Brain microvascular endothelial cell (primary cell): ENCODE data around the gene GOLGA6L1.
"Not testable (repeated sequence)": the region's sequence is repeated elsewhere in the genome, so short reads cannot be mapped to it uniquely, and the experiment has no call there.

ENCODE experiments used
- DNase-seq: peaks from one replicate; pipeline ENCODE4 v3.0.0-alpha.2; 2020
- H3K27ac ChIP-seq: fragments of 250-450 bp; sonication (Bioruptor Pico); 2 replicates; pipeline ENCODE4 v1.5.1; 2020; ENCODE audit warnings: mild to moderate bottlenecking, moderate library complexity
- H3K27me3 ChIP-seq: fragments of 250-450 bp; sonication (Bioruptor Pico); replicated peaks from 2 replicates; pipeline ENCODE4 v1.5.1; 2020; ENCODE audit warnings: mild to moderate bottlenecking
- H3K36me3 ChIP-seq: fragments of 250-450 bp; sonication (Bioruptor Pico); replicated peaks from 2 replicates; pipeline ENCODE4 v1.5.1; 2020; ENCODE audit warnings: mild to moderate bottlenecking
- H3K4me3 ChIP-seq: 2 replicates; pipeline ENCODE4 v1.5.1; 2011; ENCODE audit warnings: low read depth, mild to moderate bottlenecking, control low read depth, low read length, moderate library complexity
- in situ Hi-C: cut with HindIII; loops from 2 replicates; pipeline ENCODE4 v1.10.0; 2017; ENCODE audit warnings: low sequenced_read_pairs, low pct_ligation_motif_present
- TF ChIP-seq, protein P1 (sequence below): IDR thresholded peaks from 2 replicates; pipeline ENCODE4 v1.5.1; 2011; ENCODE audit warnings: low read depth, mild to moderate bottlenecking, moderate library complexity, low read length, control low read depth, inconsistent platforms; ENCODE audit errors: missing control alignments

GOLGA6L1 gene, protein sequence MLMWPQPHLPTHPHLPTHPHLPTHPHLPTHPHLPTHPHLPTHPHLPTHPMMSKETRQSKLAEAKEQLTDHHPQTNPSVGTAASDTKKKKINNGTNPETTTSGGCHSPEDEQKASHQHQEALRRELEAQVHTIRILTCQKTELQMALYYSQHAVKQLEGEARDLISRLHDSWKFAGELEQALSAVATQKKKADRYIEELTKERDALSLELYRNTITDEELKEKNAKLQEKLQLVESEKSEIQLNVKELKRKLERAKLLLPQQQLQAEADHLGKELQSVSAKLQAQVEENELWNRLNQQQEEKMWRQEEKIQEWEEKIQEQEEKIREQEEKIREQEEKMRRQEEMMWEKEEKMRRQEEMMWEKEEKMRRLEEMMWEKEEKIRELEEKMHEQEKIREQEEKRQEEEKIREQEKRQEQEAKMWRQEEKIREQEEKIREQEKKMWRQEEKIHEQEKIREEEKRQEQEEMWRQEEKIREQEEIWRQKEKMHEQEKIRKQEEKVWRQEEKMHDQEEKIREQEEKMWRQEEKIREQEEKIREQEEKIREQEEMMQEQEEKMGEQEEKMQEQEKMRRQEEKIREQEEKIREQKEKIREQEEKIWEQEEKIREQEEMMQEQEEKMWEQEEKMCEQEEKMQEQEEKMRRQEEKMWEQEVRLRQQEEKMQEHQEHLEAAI

DNA sequence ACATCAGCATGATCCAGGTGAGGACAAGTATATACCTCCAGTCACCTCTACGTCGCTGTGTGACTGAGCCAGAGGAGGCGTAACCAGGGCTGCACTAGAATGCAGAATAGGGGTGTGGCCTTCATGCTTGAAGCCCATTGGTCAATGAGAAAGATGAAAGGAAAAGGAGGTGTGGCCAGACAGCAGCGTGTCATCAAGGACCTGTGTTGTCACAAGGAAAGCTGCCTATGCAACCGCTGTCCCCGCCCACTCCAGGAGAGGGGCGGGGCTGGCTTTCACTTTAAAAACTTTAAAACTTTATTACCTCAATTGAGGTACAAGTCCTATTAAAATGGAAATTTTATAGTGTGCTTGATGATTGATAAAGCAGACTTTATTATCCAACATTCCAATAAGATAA is at the start of gene GOLGA6L1:
GOLGA6L1 (minus strand) TSS at position 101 of the 400 bp plus-strand sequence; CDS start at position 10, 91 bp downstream.
- DNase-seq, H3K36me3 ChIP-seq, in situ Hi-C loops, H3K4me3 ChIP-seq, H3K27me3 ChIP-seq, H3K27ac ChIP-seq: not testable (repeated sequence)

DNA sequence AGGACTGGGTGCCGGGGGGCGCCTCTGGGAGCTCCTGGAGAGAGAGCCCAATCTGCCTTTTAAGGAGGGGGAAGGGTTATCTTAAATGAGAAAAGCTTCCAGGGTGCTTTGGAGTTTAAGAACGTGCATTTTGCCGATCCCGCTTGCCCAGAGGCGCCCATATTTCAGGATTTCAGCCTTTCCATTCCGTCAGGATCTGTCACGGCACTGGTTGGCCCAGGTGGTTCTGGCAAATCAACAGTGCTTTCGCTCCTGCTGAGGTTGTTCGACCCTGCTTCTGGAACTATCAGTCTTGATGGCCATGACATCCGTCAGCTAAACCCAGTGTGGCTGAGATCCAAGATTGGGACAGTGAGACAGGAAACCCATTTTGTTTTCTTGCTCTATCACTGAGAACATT is 44.6 kb upstream of the GOLGA6L1 start:
- H3K27ac ChIP-seq, H3K27me3 ChIP-seq, in situ Hi-C loops, H3K4me3 ChIP-seq, H3K36me3 ChIP-seq, DNase-seq: not testable (repeated sequence)

DNA sequence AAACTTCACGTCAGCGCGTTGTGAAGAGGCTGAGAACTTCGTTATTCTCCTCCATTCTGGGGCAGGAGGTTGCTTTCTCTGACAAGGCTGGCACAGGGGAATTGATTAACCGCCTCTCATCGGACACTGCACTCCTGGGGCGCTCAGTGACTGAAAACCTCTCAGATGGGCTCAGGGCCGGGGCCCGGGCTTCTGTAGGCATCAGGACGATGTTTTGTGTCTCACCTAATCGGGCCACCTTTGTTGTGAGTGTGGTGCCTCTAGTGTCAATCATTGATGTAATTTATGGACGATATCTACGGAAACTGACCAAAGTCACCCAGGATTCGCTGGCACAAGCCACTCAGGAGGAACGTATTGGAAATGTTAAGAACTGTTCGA is 43.9 kb upstream of the GOLGA6L1 start:
- H3K36me3 ChIP-seq, H3K27ac ChIP-seq, H3K27me3 ChIP-seq, in situ Hi-C loops, H3K4me3 ChIP-seq, DNase-seq: not testable (repeated sequence)

DNA sequence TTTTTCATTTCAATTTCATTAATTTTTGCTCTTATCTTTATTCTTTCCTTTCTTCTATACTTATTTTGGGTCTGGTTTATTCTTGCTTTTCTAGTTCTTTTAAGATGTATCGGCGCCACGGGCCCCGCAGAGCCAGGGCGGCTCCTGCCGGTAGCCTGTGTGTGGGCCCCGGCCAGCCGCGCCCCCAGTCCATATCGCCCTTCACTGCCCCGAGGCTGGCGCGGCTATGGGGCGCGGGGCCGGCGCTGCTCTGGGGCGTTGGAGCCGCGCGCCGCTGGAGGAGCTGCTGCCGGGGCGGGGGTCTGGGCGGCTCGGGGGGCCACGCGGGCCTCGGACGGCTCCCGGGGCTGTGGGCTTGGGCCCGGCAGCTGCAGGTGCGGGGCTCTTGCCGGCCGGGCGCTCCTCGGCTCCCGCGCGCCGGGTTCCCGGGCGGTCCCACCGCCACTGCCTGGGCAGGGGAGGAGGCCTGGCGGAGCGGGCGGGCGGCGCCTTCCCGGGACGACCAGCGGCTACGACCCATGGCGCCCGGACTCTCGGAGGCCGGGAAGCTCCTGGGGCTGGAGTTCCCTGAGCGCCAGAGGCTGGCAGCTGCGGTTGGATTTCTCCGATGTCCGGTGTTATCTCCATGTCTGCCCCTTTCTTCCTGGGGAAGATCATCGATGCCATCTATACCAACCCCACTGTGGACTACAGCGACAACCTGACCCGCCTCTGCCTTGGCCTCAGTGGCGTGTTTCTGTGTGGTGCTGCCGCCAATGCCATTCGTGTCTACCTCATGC is 43.3 kb upstream of the GOLGA6L1 start:
- H3K36me3 ChIP-seq, H3K27me3 ChIP-seq, in situ Hi-C loops, H3K27ac ChIP-seq, DNase-seq, H3K4me3 ChIP-seq: not testable (repeated sequence)

DNA sequence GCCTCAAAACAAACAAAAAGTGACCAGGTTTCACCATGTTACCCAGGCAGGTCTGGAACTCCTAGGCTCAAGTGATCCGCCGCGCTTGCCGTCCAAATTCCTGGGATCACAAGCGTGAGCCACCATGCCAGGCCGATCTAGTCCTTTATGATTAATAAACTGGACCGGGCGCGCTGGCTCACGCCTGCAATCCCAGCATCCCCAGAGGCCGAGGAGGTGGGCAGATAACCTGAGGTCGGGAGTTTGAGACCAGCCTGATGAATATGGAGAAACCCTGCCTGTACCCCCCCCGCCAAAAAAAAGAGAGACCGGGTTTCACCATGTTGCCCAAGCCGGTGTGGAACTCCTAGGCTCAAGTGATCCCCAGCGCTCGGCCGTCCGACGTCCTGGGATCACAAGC is 40.1 kb upstream of the GOLGA6L1 start:
- H3K27ac ChIP-seq, H3K27me3 ChIP-seq, DNase-seq, H3K36me3 ChIP-seq, in situ Hi-C loops, H3K4me3 ChIP-seq: not testable (repeated sequence)

DNA sequence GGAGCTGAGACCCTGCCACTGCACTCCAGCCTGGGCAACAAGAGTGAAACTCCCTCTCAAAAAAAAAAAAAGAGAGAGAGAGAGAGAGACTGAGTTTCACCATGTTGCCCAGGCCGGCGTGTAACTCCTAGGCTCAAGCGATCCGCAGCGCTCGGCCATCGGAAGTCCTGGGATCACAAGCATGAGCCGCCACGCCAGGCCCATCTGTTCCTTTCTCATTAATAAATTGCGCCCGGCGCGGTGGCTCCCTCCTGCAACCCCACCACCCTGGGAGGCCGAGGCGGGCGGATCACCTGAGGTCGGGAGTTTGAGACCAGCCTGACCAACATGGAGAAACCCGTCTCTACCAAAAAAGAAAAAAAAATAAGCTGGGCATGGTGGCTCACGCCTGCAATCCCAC is 39.0 kb upstream of the GOLGA6L1 start:
- DNase-seq, H3K27me3 ChIP-seq, H3K36me3 ChIP-seq, H3K4me3 ChIP-seq, in situ Hi-C loops, H3K27ac ChIP-seq: not testable (repeated sequence)

DNA sequence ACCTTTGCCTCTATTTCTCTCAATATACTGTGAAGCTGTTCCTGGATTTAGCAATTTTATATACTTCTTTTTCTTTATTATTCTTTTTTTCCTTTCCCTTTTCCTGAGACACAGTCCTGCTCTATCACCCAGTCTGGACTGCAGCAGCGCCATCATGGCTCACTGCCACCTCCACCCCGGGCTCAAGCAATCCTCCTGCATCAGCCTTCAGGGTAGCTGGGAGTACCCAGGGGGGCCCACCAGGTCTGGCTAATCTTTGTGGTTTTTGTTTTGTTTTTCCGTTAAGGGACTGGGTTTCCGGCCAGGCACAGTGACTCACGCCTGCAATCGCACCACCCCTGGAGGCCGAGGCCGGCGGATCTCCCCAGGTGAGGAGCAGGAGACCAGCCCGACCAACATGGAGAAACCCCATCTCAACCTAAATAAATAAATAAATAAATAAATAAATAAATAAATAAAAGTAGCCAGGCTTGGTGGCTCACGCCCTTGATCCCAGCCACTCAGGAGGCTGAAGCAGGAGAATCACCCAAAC is 38.1 kb upstream of the GOLGA6L1 start:
- DNase-seq, in situ Hi-C loops, H3K36me3 ChIP-seq, H3K4me3 ChIP-seq, H3K27me3 ChIP-seq, H3K27ac ChIP-seq: not testable (repeated sequence)

DNA sequence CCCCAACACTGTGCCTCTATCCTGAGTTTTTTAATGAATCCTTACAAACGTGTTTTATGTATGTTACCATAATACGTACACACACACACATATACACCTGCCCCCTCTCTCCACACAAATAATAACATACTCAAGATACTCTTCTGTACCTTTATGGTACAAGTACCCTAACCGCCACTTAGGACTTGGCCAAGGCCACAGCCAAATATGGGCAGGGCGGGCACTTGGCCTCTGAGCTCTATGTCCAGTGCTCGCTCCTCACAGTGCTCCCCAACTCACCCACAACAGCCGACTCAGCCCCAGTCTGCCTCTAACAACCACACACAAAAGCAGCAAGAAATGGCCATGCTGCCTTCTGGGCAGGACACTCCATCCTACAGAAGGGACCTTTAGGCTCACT is 3.8 kb downstream of the GOLGA6L1 start:
- H3K27me3 ChIP-seq, in situ Hi-C loops, H3K27ac ChIP-seq, H3K4me3 ChIP-seq, H3K36me3 ChIP-seq, DNase-seq: not testable (repeated sequence)

DNA sequence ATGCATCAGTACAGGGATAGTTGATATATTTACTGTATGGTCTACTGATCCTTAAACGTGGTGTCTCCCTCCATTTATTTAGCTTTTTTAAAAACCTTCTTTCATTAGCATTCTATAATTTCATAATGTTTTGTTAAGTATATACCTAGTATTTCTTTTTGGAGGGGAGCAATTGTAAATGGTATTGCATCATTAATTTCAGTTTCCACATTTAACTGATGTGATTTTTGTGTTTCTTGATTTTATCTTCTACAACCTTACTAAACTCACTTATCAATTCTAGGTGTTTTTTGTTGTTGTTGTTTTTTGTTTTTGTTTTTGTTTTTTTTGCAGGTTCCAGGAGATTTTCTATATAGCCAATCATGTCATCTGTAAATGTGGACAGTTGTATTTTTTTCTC is 18.4 kb downstream of the GOLGA6L1 start:
- H3K27ac ChIP-seq = no peak overlapping the region
- H3K4me3 ChIP-seq = no peak overlapping the region
- in situ Hi-C loops = no loop called here
- no peaks in the 10 kb centered on the region for H3K36me3 ChIP-seq
- no peak for DNase-seq
- no peaks in the 10 kb centered on the region for H3K27me3 ChIP-seq
- TF ChIP-seq, protein P1, sequence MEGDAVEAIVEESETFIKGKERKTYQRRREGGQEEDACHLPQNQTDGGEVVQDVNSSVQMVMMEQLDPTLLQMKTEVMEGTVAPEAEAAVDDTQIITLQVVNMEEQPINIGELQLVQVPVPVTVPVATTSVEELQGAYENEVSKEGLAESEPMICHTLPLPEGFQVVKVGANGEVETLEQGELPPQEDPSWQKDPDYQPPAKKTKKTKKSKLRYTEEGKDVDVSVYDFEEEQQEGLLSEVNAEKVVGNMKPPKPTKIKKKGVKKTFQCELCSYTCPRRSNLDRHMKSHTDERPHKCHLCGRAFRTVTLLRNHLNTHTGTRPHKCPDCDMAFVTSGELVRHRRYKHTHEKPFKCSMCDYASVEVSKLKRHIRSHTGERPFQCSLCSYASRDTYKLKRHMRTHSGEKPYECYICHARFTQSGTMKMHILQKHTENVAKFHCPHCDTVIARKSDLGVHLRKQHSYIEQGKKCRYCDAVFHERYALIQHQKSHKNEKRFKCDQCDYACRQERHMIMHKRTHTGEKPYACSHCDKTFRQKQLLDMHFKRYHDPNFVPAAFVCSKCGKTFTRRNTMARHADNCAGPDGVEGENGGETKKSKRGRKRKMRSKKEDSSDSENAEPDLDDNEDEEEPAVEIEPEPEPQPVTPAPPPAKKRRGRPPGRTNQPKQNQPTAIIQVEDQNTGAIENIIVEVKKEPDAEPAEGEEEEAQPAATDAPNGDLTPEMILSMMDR = no peak
